K562 (cell line): ENCODE data around the gene SLC25A21.

ENCODE experiments used
- CHD2 ChIP-seq: IDR thresholded peaks from 2 replicates; pipeline ENCODE4 v1.6.1; 2011; ENCODE audit warnings: low read depth, low read length
- EZH2 ChIP-seq: IDR thresholded peaks from 2 replicates; pipeline ENCODE4 v1.6.1; 2012; ENCODE audit warnings: low read depth, mild to moderate bottlenecking, inconsistent platforms, low read length, borderline replicate concordance
- FOXP1 ChIP-seq: sonication (generic); formaldehyde crosslinking; IDR thresholded peaks from 2 replicates; pipeline ENCODE4 v1.8.0; 2022; ENCODE audit warnings: mild to moderate bottlenecking, missing genetic modification reagents
- MAFK ChIP-seq: IDR thresholded peaks from 2 replicates; pipeline ENCODE4 v1.6.1; 2011; ENCODE audit warnings: low read length, improper control_type of control experiment
- POLR2A ChIP-seq: fragments of 450-650 bp; conservative IDR thresholded peaks from 2 replicates; pipeline ENCODE4 v1.6.1; 2016
- RUNX1 ChIP-seq: sonication (generic); IDR thresholded peaks from 2 replicates; pipeline ENCODE4 v1.6.1; 2016; ENCODE audit warnings: antibody characterized with exemption, low read depth
- TBP ChIP-seq: optimal IDR thresholded peaks from 2 replicates; pipeline ENCODE3; 2011; ENCODE audit warnings: low read depth, low read length, improper control_type of control experiment
- ZKSCAN1 ChIP-seq: fragments of 150-350 bp; IDR thresholded peaks from 2 replicates; pipeline ENCODE4 v1.6.1; 2016; ENCODE audit warnings: low read depth, low read length
- TF ChIP-seq, protein P1 (sequence below): fragments of 150-350 bp; IDR thresholded peaks from 2 replicates; pipeline ENCODE4 v1.6.1; 2014; ENCODE audit warnings: low read depth, mild to moderate bottlenecking, low read length, borderline replicate concordance

GRCh38 chr14:36755756-36756155, 416.6 kb downstream of the SLC25A21 start:
- TF ChIP-seq, protein P1, sequence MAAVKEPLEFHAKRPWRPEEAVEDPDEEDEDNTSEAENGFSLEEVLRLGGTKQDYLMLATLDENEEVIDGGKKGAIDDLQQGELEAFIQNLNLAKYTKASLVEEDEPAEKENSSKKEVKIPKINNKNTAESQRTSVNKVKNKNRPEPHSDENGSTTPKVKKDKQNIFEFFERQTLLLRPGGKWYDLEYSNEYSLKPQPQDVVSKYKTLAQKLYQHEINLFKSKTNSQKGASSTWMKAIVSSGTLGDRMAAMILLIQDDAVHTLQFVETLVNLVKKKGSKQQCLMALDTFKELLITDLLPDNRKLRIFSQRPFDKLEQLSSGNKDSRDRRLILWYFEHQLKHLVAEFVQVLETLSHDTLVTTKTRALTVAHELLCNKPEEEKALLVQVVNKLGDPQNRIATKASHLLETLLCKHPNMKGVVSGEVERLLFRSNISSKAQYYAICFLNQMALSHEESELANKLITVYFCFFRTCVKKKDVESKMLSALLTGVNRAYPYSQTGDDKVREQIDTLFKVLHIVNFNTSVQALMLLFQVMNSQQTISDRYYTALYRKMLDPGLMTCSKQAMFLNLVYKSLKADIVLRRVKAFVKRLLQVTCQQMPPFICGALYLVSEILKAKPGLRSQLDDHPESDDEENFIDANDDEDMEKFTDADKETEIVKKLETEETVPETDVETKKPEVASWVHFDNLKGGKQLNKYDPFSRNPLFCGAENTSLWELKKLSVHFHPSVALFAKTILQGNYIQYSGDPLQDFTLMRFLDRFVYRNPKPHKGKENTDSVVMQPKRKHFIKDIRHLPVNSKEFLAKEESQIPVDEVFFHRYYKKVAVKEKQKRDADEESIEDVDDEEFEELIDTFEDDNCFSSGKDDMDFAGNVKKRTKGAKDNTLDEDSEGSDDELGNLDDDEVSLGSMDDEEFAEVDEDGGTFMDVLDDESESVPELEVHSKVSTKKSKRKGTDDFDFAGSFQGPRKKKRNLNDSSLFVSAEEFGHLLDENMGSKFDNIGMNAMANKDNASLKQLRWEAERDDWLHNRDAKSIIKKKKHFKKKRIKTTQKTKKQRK: no peak
- no peak for TF ChIP-seq ZKSCAN1
- TF ChIP-seq EZH2: no peak
- no peak for TF ChIP-seq TBP
- TF ChIP-seq MAFK: no peak
- no peak for TF ChIP-seq RUNX1
- TF ChIP-seq CHD2: no peak
- no peak for TF ChIP-seq POLR2A
- TF ChIP-seq FOXP1: no peak
